Kidney (tissue), 13 donors: Measurements from ENCODE around the gene SMIM45.

Experiments used
- DNase-seq, 5 donors: peaks; one replicate each; pipeline ENCODE4 v3.0.0-alpha.2; 2013 to 2020
- FAIRE-seq: peaks from 2 replicates; lab custom pipeline; 2012; peaks lifted over from hg19 to GRCh38; lab: Jason Lieb, UNC
- H3K27ac ChIP-seq, 2 donors: one replicate each; pipeline ENCODE4 v1.7.0; 2013; ENCODE audit warnings: low read depth in 2 of 2, low read length in 2 of 2, inconsistent platforms in 1 of 2
- H3K27me3 ChIP-seq: one replicate; pipeline ENCODE4 v1.7.1; 2013; ENCODE audit warnings: low read length, inconsistent platforms; ENCODE audit not compliant: control insufficient read depth, insufficient read depth
- H3K36me3 ChIP-seq, 3 donors: one replicate each; pipeline versions ENCODE4 v1.7.0 to v1.7.1; 2013; ENCODE audit warnings: low read length in 3 of 3, control low read depth in 1 of 3, inconsistent platforms in 1 of 3; ENCODE audit not compliant: insufficient read depth in 3 of 3, control insufficient read depth in 2 of 3
- H3K4me1 ChIP-seq, 3 donors: one replicate each; pipeline versions ENCODE4 v1.7.0 to v1.7.1; 2013; ENCODE audit warnings: low read length in 3 of 3, inconsistent platforms in 1 of 3, low read depth in 1 of 3; ENCODE audit not compliant: control insufficient read depth in 2 of 3, insufficient read depth in 2 of 3
- H3K4me3 ChIP-seq, 3 donors: one replicate each; pipeline versions ENCODE4 v1.7.0 to v1.8.1; 2013; ENCODE audit warnings: low read length in 3 of 3, control low read depth in 1 of 3, inconsistent platforms in 1 of 3
- H3K9ac ChIP-seq, 3 donors: one replicate each; pipeline versions ENCODE4 v1.7.0 to v1.7.1; 2013; ENCODE audit warnings: low read length in 3 of 3, control low read depth in 1 of 3, inconsistent platforms in 1 of 3
- H3K9me3 ChIP-seq, 3 donors: one replicate each; pipeline versions ENCODE4 v1.7.0 to v1.7.1; 2013; ENCODE audit warnings: low read length in 3 of 3, control low read depth in 1 of 3, inconsistent platforms in 1 of 3; ENCODE audit not compliant: control insufficient read depth in 2 of 3, insufficient read depth in 1 of 3
- intact Hi-C: fragments of 100-400 bp; cut with DNase I; formaldehyde crosslinking; loops from one replicate; pipeline ENCODE4 v1.11.1; 2022
- TF ChIP-seq, protein P1 (sequence below): IDR thresholded peaks from 3 replicates; pipeline ENCODE4 v1.5.1; 2012; ENCODE audit warnings: mild to moderate bottlenecking, moderate library complexity, borderline replicate concordance; ENCODE audit not compliant: insufficient read depth; ENCODE audit errors: extremely low read depth
- donor health status: control.
- donor health status: control.
- donor health status: control.
- donor health status: control.
- donor health status: control.
- donor health status: DM: yes; HTN: yes; CAD: no.
- donor health status: Normal renal cell carcinoma (clear cell type).

The SMIM45 gene

DNA sequence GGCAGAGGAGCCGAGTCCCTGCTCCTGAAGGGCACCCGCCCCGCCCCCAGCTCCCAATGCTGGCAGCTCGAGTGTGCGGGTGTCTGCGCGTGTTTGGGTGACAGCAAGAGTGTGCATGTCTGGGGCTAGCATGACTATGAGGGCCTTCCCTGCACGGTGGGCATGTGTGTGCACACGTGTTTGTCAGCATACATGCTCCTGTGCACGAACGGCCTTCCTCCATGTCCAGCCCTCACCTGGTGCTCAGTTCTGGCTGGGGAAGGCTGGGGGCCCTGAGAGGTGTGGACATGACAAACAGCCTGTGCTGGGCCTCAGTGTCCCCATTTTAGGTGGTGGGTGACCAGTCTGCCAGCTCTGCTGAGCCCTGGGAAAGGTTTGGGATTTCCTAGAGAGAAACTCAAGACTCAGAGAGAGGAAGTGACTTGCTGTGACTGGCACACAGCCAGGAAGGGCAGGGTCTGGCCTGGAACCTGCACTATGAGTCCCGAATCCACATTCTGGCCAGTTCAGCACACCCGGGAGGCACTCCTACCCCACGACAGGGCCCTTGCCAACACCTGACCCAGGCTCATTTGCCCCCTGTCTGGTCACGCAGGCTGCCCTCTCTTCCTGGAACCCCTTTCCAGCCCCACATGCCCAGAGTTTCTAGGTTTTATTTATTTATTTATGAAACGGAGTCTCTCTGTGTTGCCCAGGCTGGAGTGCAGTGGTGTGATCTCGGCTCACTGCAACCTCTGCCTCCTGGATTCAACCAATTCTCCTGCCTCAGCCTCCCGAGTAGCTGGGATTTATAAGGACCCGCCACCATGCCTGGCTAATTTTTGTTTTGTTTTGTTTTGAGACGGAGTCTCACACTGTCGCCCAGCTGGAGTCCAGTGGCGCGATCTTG lies 33.8 kb upstream of the SMIM45 start:
- intact Hi-C loops: no loop called here
- peaks cover 0 to 8% (median 0%) of the 10 kb centered on the region in 3 donors for H3K4me1 ChIP-seq
- no peak overlapping the region for H3K9ac ChIP-seq
- DNase-seq (peak in 4 of 5 donors; percentile 44 to 84 (median 66)), FAIRE-seq (no peak)
- H3K9me3 ChIP-seq: no peaks in the 10 kb centered on the region
- TF ChIP-seq, protein P1, sequence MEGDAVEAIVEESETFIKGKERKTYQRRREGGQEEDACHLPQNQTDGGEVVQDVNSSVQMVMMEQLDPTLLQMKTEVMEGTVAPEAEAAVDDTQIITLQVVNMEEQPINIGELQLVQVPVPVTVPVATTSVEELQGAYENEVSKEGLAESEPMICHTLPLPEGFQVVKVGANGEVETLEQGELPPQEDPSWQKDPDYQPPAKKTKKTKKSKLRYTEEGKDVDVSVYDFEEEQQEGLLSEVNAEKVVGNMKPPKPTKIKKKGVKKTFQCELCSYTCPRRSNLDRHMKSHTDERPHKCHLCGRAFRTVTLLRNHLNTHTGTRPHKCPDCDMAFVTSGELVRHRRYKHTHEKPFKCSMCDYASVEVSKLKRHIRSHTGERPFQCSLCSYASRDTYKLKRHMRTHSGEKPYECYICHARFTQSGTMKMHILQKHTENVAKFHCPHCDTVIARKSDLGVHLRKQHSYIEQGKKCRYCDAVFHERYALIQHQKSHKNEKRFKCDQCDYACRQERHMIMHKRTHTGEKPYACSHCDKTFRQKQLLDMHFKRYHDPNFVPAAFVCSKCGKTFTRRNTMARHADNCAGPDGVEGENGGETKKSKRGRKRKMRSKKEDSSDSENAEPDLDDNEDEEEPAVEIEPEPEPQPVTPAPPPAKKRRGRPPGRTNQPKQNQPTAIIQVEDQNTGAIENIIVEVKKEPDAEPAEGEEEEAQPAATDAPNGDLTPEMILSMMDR: no peak
- H3K36me3 ChIP-seq: no peaks in the 10 kb centered on the region
- no peak overlapping the region for H3K4me3 ChIP-seq
- H3K27ac ChIP-seq: no peak overlapping the region
- H3K27me3 ChIP-seq: peaks cover 16% of the 10 kb centered on the region

DNA sequence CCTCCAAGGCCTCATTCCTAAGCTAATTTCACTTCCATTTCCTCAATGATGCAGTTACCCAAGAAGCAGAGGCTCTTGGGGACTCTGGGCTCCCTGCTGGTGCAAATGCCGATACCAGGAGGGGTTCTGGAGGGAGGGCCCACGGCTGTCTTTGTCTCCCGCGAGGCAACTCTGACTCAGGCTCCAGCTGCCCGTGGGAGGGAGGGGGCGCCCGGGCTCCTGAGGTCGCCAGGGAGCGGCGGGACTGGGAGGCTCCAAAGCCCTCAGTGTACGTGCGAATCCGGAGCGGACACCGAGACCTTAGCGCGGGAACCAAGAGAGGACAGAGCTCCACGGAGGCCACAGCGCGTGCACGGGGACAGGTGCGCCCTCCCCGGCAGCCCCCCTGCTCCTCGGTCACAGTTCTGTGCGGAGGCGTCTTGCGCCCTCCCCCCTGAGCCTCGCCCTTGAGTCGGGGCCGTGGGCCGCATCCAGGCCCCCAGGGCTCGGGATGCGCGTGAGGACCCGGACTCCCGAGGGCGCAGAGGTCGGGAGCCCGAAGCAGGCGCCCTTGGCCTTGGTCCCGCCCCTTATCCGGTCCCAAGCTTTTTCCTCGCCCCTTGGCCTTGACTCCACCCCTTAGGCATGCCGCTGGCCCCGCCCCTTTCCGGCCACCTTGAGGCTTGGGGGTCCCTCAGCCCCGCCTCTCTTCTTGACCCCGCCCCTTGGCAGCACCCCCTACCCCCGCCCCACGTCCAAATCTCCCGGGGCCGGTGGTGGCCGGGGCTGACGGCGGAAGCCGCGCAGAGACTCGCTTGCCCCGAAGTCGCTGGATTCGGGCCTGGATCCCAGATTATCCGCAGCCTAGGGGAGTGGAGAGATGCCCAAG lies 32.4 kb upstream of the SMIM45 start:
- H3K36me3 ChIP-seq: no peaks in the 10 kb centered on the region
- TF ChIP-seq, protein P1: no peak
- H3K9ac ChIP-seq: peak overlapping the region in 2 of 3 donors; percentile 26 to 48
- peak overlapping the region in 1 of 3 donors; percentile 39 for H3K4me3 ChIP-seq
- intact Hi-C loops: no loop called here
- H3K27me3 ChIP-seq: peaks cover 14% of the 10 kb centered on the region
- no peak overlapping the region for H3K27ac ChIP-seq
- FAIRE-seq (no peak), DNase-seq (peak in 4 of 5 donors; percentile 76 to 90 (median 81))
- H3K9me3 ChIP-seq: no peaks in the 10 kb centered on the region
- peaks cover 0 to 8% (median 0%) of the 10 kb centered on the region in 3 donors for H3K4me1 ChIP-seq

DNA sequence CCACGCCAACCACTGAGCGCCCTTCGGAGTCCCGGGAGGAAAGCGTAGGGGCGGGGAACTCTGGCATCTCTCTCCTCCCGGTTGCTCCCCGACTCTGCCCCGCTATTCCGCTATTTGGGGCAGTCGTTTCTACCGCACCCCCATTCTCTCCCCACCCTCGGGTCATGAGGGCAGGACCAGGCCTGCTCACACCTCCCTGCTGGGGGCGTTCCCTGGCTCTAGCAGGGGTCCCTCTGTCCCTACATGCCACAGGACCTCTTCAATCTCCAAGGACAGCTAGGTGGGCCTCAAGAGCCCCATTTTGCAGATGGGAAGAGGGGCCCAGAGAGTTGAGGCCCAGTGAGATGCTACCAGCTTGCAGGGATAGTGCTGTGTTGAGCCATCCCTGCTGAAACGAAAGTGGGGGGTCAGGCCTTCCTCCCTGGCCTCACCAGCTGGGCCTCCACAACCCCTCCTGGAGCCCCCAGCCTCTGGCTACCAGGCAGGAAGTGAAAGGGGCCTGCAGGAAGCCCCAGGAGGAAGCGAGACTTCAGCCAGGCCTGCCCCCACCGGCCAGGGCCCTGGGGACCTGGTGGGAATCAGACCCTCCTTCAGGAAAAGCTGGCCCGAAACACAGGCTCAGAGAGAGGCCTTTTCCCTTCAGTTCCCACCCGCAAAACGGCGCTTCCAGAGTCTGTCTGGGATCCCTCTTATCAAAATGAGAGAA lies 31.5 kb upstream of the SMIM45 start:
- H3K36me3 ChIP-seq: no peaks in the 10 kb centered on the region
- FAIRE-seq (no peak), DNase-seq (peak in 1 of 5 donors; percentile 70)
- H3K9me3 ChIP-seq: no peaks in the 10 kb centered on the region
- H3K9ac ChIP-seq: no peak overlapping the region
- peaks cover 10% of the 10 kb centered on the region for H3K27me3 ChIP-seq
- H3K4me3 ChIP-seq: no peak overlapping the region
- peaks cover 0 to 5% (median 0%) of the 10 kb centered on the region in 3 donors for H3K4me1 ChIP-seq
- intact Hi-C loops: no loop called here
- TF ChIP-seq, protein P1: no peak
- no peak overlapping the region for H3K27ac ChIP-seq
